GM12875 (cell line): ENCODE data around the gene C3orf18.

ENCODE experiments used
- H3K4me3 ChIP-seq: one replicate; pipeline ENCODE4 v1.5.1; 2011; ENCODE audit warnings: low read depth, low read length, control low read depth
- TF ChIP-seq, protein P1 (sequence below): IDR thresholded peaks from 2 replicates; pipeline ENCODE4 v1.5.1; 2011; ENCODE audit warnings: low read depth, mild to moderate bottlenecking, control low read depth, inconsistent platforms, low read length, moderate library complexity, borderline replicate concordance; ENCODE audit not compliant: insufficient read depth

Gene C3orf18

DNA sequence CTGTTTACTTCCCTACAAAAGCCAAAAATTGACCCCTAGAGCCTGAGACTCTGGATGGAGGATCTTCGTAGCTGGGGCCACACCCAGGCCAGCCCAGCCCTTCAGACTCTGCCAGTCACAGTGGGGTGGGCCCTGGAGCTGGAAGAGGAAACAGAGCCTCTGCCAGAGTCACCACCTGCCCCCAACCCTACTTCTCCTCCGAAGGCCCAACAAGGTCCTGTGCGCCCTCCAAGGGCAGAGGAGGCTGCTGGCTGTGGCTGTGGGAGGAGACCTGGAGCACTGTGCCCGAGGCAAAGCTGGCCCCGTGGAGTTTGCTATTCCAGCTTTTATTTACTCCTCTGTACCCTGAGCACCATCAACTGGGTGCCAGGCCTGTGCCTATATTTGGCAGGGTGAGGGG, 25.0 kb upstream of the C3orf18 start:
- no peak overlapping the region for H3K4me3 ChIP-seq
- TF ChIP-seq, protein P1, sequence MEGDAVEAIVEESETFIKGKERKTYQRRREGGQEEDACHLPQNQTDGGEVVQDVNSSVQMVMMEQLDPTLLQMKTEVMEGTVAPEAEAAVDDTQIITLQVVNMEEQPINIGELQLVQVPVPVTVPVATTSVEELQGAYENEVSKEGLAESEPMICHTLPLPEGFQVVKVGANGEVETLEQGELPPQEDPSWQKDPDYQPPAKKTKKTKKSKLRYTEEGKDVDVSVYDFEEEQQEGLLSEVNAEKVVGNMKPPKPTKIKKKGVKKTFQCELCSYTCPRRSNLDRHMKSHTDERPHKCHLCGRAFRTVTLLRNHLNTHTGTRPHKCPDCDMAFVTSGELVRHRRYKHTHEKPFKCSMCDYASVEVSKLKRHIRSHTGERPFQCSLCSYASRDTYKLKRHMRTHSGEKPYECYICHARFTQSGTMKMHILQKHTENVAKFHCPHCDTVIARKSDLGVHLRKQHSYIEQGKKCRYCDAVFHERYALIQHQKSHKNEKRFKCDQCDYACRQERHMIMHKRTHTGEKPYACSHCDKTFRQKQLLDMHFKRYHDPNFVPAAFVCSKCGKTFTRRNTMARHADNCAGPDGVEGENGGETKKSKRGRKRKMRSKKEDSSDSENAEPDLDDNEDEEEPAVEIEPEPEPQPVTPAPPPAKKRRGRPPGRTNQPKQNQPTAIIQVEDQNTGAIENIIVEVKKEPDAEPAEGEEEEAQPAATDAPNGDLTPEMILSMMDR = no peak

DNA sequence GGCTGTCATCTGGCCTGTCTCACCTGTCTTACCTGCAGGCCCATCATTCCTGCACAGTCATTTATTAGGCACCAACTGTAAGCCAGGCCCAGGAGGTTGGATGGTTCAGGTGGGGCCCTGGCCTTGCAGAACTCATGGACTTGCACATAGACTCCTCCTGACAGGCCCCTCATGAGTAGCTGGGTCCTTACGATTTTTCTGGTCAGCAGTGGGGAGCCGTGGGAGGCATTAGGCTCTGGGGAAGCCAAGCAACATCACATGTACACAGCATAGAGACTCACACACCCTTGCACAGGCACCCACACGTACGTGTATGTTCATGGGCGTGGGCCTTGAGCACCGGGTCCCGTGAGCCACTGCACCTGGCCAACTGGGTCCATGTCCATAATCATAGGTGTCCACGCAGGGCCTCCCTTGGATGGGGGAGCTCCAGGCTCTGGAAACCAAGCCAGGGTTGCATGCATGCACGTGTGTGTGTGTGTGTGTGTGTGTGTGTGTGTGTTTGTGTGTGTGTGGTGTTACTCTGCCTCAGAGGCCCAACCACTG, 23.7 kb upstream of the C3orf18 start:
- TF ChIP-seq, protein P1 = no peak

DNA sequence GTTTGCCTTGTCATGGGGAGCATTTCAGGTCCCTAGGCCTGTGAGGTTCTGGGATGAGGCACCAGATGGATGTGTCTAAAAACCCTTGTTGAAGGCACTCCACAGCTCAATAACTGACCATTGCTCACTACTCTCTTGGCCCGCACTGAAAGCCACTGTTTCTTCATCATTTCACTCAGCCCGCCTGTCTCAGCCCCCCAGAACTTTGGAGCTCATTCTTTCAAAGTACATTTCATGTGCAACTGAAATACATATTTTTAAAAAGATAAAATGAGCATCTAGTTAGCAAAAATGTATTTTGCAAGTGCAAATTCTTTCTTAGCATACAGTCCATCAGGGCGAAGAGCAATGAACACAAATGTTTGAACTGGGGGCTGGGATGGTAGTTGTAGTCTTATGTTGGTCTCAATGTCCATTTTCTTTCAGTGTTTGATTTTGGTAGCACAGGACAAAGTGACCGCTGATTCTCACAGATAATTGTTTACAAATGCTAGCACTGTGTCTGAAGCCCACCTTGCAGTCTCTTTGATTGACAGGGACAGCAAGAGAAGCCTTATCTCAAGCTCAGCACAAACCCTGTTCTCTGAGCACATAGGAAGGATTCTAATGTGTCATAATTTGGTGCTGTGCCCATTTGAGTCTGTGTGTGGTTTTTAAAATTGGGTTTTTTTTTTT, 21.3 kb upstream of the C3orf18 start:
- TF ChIP-seq, protein P1 = no peak
- H3K4me3 ChIP-seq = no peak overlapping the region

More for the DNA sequence above, 23.7 kb upstream of the C3orf18 start:
- H3K4me3 ChIP-seq = no peak overlapping the region

DNA sequence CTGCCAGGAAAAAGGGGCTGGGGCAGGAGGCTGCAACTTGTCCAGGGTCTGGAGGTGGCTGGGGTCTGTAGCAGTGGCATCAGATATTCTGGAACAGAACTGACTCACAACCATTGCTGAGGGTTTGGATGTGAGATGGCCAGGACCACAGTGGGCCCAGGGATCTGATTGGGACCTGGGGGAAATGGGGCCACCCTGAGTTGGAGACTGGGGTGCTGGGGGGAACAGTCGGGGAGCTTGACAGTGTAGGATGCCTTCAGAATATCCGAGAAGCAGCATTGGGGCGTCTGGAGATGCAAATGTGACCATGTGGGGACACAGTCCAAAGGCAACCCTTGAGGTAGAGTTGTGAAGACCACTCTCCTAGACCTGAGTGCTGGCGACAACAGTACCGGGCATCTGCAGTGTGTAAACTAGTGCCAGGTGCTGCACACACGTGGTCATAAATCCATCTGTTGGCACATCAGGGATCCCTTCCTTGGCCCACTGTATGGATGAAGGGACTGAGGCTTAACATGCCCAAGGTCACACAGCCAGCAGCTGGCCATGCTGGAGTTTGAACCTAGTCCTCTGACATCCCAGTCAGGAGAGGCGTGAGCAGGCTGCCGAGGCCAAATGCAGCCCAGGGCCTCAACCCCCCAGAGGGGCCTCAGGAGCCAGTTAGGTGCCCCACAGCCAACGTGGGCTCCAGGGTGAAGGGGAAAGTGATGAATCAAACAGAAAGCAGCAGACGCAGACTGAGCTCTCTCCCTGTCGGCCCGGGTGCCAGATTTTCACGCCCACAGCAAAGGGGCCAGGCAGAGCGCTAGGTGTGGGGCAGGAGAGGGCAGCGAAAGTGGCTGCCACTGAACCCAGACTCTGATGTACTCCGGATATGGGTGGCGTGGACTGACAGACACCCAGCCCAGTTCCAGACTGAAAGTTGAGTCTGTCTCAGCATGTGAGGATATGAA, 20.5 kb upstream of the C3orf18 start:
- TF ChIP-seq, protein P1 = no peak
- no peak overlapping the region for H3K4me3 ChIP-seq

DNA sequence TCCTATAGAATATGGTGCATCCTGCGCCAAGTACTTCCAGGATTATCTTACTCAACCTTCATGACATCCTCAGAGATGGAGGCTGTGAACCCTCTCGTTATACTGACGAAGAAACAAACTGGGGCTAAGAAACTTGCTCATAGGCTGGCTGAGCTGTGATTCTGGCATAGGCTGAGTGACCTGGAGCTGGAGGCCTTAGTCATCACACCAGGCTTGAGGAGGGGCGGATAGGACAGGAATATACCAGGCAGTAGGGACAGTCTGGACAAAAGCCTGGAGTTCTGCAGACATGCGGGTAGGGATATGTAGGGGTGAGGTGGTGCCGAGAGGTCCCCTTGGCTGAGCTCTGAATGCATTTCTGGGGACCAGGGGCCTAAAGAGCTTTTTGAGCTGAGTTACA, 19.8 kb upstream of the C3orf18 start:
- H3K4me3 ChIP-seq = no peak overlapping the region
- TF ChIP-seq, protein P1 = no peak

DNA sequence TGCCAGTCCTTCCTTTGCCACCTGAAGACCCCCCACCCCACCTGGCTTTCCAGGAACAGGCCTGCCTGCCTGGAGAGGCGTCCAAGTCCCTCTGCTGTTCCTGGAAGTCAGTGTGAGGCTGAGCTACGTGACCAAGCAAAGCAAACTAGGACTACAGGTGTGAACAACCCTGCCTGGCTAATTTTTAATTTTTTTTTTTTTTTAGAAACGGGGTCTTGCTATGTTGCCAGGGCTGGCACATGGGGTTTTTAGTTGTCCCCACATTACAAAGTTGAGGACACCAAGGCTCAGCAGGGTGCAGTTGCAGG, 19.2 kb upstream of the C3orf18 start:
- H3K4me3 ChIP-seq = no peak overlapping the region
- TF ChIP-seq, protein P1 = no peak
